ENCODE measurements around the gene MAPRE3. TPM values are rescaled to one million over a fixed set of nuclear protein-coding genes. Genes with fewer than 3 reads are reported as not detected.

The MAPRE3 gene
- total and polyA plus RNA-seq, 7 experiments from 2014 or later: 1.8 to 6.0 (median 3.2) TPM

DNA sequence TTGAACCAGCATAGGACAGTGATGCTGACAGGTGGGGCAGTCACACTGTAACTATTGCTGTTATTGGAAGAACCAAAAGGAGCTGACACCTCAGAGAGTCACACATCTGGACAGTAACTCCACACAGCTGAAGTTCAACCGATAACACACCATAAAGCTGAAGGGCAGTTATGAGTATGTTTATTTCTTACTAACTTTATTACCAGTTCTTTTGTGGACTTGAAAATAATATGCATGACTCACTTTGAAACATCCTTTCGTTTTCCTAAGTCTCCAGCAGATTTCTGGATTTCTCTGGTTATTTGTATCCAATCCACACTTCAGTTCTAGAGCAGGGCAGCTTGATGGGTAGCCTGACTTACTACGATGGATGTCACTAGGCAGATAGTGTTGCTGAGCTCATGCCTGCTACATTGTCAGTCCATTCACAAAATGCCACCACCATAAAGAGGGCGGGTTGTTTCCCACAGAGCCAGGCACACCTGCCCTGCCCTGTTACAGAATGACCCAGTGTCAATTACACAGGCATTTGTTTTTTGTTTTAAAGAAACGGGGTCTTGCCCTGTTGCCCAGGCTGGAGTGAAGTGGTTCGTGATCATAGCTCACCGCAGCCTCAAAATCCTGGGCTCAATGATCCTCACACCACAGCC lies 72.7 kb downstream of the MAPRE3 start:
- Mint-ChIP-seq H3K4me1 (peaks cover 0 to 11% (median 0%) of the 10 kb centered on the region in 7 donors), H3K36me3 (peaks cover 5 to 20% (median 9%) of the 10 kb centered on the region in 5 donors), H3K27ac (peak overlapping the region in 1 of 9 donors; percentile 40), H3K27me3 (no peaks in the 10 kb centered on the region), H3K4me3 (no peak overlapping the region), H3K9me3 (no peaks in the 10 kb centered on the region)
- no peaks in the 10 kb centered on the region for H3K9me3 ChIP-seq (ENCODE audit: control insufficient read depth in 2 of 3, low read length in 3 of 3)
- ChIA-PET CTCF (interaction anchor here (0.8 kb wide), 1 partner anchor 12 kb away, joined by 3 read pairs; no protein-coding TSS in a partner anchor), POLR2A (interaction anchor here (0.6 kb wide), 2 partner anchors 8 to 1819 kb away, joined by 3 read pairs; partner anchors contain the start of gene AGBL5)
- no peak overlapping the region for H3K4me3 ChIP-seq (ENCODE audit: low read length)
- DNase-seq (no peak), ATAC-seq (no peak)
- intact Hi-C loops (cut with micrococcal nuclease): no loop called here
- no peaks in the 10 kb centered on the region for H3K27me3 ChIP-seq (ENCODE audit: control insufficient read depth in 2 of 2, insufficient read depth in 2 of 2, low read length in 2 of 2)
- no peak overlapping the region for H3K27ac ChIP-seq (ENCODE audit: low read depth, low read length)
- H3K36me3 ChIP-seq (ENCODE audit: control insufficient read depth in 2 of 3, insufficient read depth in 3 of 3, low read length in 3 of 3): peaks cover 0 to 37% (median 13%) of the 10 kb centered on the region in 3 experiments
- H3K4me1 ChIP-seq (ENCODE audit: control insufficient read depth in 2 of 2, insufficient read depth in 2 of 2, low read length in 2 of 2): no peaks in the 10 kb centered on the region

DNA sequence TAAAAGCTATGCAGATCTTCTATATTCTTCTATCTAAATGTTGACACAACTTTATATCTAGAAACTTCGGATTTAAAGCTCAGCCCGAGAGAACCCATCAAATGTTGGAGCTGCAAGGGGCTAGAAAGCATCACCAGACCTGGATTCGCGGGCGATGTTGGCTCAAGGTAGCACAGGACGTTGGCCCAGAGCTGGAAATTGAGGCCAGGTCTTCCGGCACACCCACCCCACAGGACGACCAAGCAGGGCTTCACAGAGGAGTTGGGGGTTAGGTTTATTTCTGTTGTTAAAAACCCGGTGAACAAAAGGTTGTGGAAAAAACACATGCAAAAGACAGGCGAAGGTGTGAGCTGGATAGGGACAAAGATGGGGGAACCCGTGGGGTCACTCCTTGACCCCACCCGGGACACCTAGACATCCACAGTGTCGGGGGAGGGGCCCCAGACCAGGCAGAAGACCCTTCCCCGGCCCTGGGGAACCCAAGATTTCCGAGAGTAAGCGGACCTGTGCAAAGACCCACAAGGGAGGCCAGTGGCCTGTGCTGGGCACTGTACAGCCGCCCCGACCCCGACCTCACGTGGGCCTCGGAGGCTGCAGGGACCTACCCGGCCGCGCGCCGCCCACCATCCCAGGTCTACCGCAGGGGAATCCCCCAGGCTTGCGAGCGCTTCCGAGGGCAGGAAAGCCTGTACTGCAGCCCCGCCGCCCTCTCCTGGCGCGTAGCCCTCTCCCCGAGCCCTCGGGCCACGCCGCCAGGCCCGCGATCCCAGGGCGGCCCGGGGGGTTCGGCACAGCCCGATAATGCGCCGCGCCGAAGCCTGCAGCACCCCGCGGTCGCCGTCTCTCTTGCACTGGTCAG lies 79.2 kb downstream of the MAPRE3 start:
- Mint-ChIP-seq H3K4me3 (peak overlapping the region; percentile 86 to 100 (median 99)), H3K36me3 (peaks cover 0 to 14% (median 2%) of the 10 kb centered on the region in 5 donors), H3K9me3 (peaks cover 0 to 15% (median 0%) of the 10 kb centered on the region in 11 donors), H3K27me3 (peaks cover 0 to 8% (median 4%) of the 10 kb centered on the region in 5 donors), H3K27ac (peak overlapping the region; percentile 96 to 100 (median 100)), H3K4me1 (peaks cover 6 to 34% (median 19%) of the 10 kb centered on the region in 7 donors)
- ChIA-PET POLR2A (interaction anchor here (0.8 to 10.4 kb wide), 15 partner anchors 10 to 662 kb away, joined by 3 to 216 read pairs (median 5); partner anchors contain the start of genes ATRAID, KHK, MPV17 and OST4), CTCF (interaction anchor here (1.0 to 1.6 kb wide), 5 partner anchors 9 to 273 kb away, joined by 3 to 4 read pairs (median 3); no protein-coding TSS in a partner anchor)
- DNase-seq (peak in 8 of 9 donors; percentile 37 to 81 (median 44)), ATAC-seq (peak; percentile 19)
- Histone ChIP-seq H3K9me3 (ENCODE audit: control insufficient read depth in 2 of 3, low read length in 3 of 3) (no peaks in the 10 kb centered on the region), H3K27ac (ENCODE audit: low read depth, low read length) (peak overlapping the region; percentile 84), H3K27me3 (ENCODE audit: control insufficient read depth in 2 of 2, insufficient read depth in 2 of 2, low read length in 2 of 2) (no peaks in the 10 kb centered on the region), H3K4me3 (ENCODE audit: low read length) (peak overlapping the region; percentile 99), H3K36me3 (ENCODE audit: control insufficient read depth in 2 of 3, insufficient read depth in 3 of 3, low read length in 3 of 3) (peaks cover 0 to 5% (median 0%) of the 10 kb centered on the region in 3 experiments), H3K4me1 (ENCODE audit: control insufficient read depth in 2 of 2, insufficient read depth in 2 of 2, low read length in 2 of 2) (peaks cover 8 to 15% of the 10 kb centered on the region in 2 donors)
- intact Hi-C loops (cut with micrococcal nuclease): loop anchor here (1.0 to 5.0 kb wide), 13 partner anchors 17 to 1343 kb away; partner anchors contain the start of genes ATRAID (in 2 of the 2), SLC5A6 (in 2 of the 2), TMEM214 (in 2 of the 2) and ABHD1 (in 1 of the 2)

DNA sequence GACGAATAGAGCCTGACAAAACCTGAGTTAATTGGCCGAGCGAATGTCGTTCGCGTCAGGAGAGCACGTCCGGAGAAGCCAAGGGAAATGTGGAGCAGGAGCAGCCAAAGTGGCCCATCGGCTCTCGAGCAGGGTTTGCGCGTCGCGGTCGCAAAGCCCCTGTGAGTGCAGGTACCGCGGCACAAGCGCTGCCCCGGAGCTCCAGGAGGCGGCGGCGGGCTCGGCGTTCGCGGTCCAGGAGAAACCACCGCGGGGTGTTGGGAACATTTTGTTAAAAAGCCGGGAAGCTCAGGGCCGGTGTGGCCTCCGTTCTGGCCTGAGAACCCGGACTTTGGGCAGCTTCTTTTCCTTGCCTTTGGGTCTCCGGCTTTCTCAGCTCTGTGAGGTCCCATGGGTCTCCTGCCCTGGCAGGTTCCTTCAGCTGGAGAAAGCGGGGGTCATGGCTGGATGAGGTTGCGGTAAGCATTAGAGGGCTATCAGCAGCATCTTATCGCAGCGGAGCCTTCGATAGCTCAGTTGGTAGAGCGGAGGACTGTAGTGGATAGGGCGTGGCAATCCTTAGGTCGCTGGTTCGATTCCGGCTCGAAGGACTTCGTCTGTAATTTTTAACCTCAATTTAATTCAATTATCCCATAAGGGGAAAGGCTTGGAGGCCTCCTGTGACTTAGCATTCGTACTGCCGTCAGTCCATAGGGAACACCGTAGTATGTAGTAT lies 80.0 kb downstream of the MAPRE3 start:
- Mint-ChIP-seq H3K4me3 (peak overlapping the region; percentile 86 to 100 (median 99)), H3K27me3 (peaks cover 0 to 8% (median 4%) of the 10 kb centered on the region in 5 donors), H3K4me1 (peaks cover 10 to 34% (median 19%) of the 10 kb centered on the region in 7 donors), H3K27ac (peak overlapping the region; percentile 96 to 100 (median 100)), H3K9me3 (peaks cover 0 to 15% (median 0%) of the 10 kb centered on the region in 11 donors), H3K36me3 (peaks cover 0 to 14% (median 6%) of the 10 kb centered on the region in 5 donors)
- Histone ChIP-seq H3K27ac (ENCODE audit: low read depth, low read length) (peak overlapping the region; percentile 84), H3K4me3 (ENCODE audit: low read length) (peak overlapping the region; percentile 99), H3K9me3 (ENCODE audit: control insufficient read depth in 2 of 3, low read length in 3 of 3) (no peaks in the 10 kb centered on the region), H3K36me3 (ENCODE audit: control insufficient read depth in 2 of 3, insufficient read depth in 3 of 3, low read length in 3 of 3) (peaks cover 4 to 13% (median 5%) of the 10 kb centered on the region in 3 experiments), H3K4me1 (ENCODE audit: control insufficient read depth in 2 of 2, insufficient read depth in 2 of 2, low read length in 2 of 2) (peaks cover 8 to 15% of the 10 kb centered on the region in 2 donors), H3K27me3 (ENCODE audit: control insufficient read depth in 2 of 2, insufficient read depth in 2 of 2, low read length in 2 of 2) (no peaks in the 10 kb centered on the region)
- intact Hi-C loops (cut with micrococcal nuclease): loop anchor here (1.0 to 5.0 kb wide), 13 partner anchors 18 to 1342 kb away; partner anchors contain the start of genes ATRAID (in 2 of the 2), SLC5A6 (in 2 of the 2), TMEM214 (in 2 of the 2) and ABHD1 (in 1 of the 2)
- CTCF ChIA-PET: interaction anchor here (0.6 to 1.6 kb wide), 9 partner anchors 11 to 272 kb away, joined by 3 to 6 read pairs (median 4); partner anchors contain the start of gene ABHD1
- DNase-seq (peak; percentile 77 to 95 (median 94)), ATAC-seq (peak; percentile 76)
- POLR2A ChIA-PET: interaction anchor here (0.5 to 10.4 kb wide), 24 partner anchors 9 to 750 kb away, joined by 3 to 216 read pairs (median 4); partner anchors contain the start of genes ATRAID, KHK, MPV17 and NRBP1

DNA sequence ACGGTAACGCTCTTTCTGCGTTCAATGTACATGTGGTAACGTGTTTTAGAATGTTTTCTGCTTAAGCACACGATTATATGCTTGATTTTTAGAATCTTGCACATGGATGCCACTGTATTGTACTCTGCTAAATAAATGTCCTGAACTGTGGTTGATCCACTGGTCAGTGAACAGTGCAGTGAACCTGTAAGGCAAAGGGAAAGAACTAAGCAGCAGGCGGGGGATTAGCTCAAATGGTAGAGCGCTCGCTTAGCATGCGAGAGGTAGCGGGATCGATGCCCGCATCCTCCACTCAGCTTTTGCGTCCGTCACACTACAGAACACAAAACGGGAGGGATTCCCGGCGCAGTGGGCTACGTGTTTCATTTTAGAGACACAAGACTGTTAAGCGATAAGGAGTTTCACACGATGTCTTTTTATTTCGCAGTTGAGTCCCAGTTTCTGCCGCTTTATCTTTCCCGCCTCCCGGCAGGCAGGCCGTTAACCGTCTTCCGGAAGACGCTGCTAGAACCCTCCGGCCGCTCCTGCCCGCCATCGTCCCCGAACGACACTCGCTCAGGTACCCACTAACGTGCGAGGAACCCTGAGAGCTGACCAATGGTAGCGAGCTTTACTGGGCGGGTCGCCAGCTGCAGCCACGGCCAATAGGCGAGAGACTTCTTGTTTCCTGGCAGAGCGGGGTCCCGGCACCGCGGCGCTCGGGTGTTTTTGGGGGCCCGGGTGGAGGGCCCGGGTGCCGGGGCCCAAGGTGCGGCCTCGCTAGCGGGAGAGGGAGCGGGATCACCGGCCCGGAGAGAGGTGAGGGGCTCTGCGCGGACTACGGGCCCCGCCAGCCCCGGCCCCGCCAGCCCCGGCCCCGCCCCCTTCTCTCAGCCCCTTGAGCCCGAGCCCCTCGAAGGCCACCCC lies 80.8 kb downstream of the MAPRE3 start, which contains the start of gene AGBL5:
Gene AGBL5 (plus strand): TSS at position 673 of the 906 bp plus-strand sequence. CDS start 1,291 bp downstream, outside the sequence.
- no peaks in the 10 kb centered on the region for H3K27me3 ChIP-seq (ENCODE audit: control insufficient read depth in 2 of 2, insufficient read depth in 2 of 2, low read length in 2 of 2)
- Mint-ChIP-seq H3K27me3 (peaks cover 0 to 8% (median 4%) of the 10 kb centered on the region in 5 donors), H3K4me1 (peaks cover 10 to 34% (median 19%) of the 10 kb centered on the region in 7 donors), H3K36me3 (peaks cover 0 to 15% (median 12%) of the 10 kb centered on the region in 5 donors), H3K27ac (peak within 1 kb of the TSS; percentile 96 to 100 (median 100)), H3K4me3 (peak within 1 kb of the TSS; percentile 86 to 100 (median 99)), H3K9me3 (peaks cover 0 to 15% (median 0%) of the 10 kb centered on the region in 11 donors)
- peaks cover 4 to 21% (median 12%) of the 10 kb centered on the region in 3 experiments for H3K36me3 ChIP-seq (ENCODE audit: control insufficient read depth in 2 of 3, insufficient read depth in 3 of 3, low read length in 3 of 3)
- peak within 1 kb of the TSS; percentile 99 for H3K4me3 ChIP-seq (ENCODE audit: low read length)
- DNase-seq: peak; percentile 92 to 97 (median 96)
- no peaks in the 10 kb centered on the region for H3K9me3 ChIP-seq (ENCODE audit: control insufficient read depth in 2 of 3, low read length in 3 of 3)
- H3K4me1 ChIP-seq (ENCODE audit: control insufficient read depth in 2 of 2, insufficient read depth in 2 of 2, low read length in 2 of 2): peaks cover 8 to 15% of the 10 kb centered on the region in 2 donors
- peak; percentile 88 for ATAC-seq
- ChIA-PET CTCF (interaction anchor here (0.6 to 1.6 kb wide), 14 partner anchors 12 to 345 kb away, joined by 3 to 6 read pairs (median 4); partner anchors contain the start of genes ABHD1, KHK and OST4), POLR2A (interaction anchor here (0.6 to 10.4 kb wide), 25 partner anchors 8 to 1640 kb away, joined by 3 to 216 read pairs (median 5); partner anchors contain the start of genes ATRAID, KHK, MPV17 and NRBP1)
- peak within 1 kb of the TSS; percentile 84 for H3K27ac ChIP-seq (ENCODE audit: low read depth, low read length)
- intact Hi-C loops (cut with micrococcal nuclease): loop anchor here (1.0 to 5.0 kb wide), 19 partner anchors 19 to 1342 kb away; partner anchors contain the start of genes ATRAID (in 2 of the 2), EIF2B4 (in 2 of the 2), KHK (in 2 of the 2) and OST4 (in 2 of the 2)

Data from naive thymus-derived CD4-positive, alpha-beta T cell (primary cell).